Measurements from ENCODE around the gene NBL1.

DNA sequence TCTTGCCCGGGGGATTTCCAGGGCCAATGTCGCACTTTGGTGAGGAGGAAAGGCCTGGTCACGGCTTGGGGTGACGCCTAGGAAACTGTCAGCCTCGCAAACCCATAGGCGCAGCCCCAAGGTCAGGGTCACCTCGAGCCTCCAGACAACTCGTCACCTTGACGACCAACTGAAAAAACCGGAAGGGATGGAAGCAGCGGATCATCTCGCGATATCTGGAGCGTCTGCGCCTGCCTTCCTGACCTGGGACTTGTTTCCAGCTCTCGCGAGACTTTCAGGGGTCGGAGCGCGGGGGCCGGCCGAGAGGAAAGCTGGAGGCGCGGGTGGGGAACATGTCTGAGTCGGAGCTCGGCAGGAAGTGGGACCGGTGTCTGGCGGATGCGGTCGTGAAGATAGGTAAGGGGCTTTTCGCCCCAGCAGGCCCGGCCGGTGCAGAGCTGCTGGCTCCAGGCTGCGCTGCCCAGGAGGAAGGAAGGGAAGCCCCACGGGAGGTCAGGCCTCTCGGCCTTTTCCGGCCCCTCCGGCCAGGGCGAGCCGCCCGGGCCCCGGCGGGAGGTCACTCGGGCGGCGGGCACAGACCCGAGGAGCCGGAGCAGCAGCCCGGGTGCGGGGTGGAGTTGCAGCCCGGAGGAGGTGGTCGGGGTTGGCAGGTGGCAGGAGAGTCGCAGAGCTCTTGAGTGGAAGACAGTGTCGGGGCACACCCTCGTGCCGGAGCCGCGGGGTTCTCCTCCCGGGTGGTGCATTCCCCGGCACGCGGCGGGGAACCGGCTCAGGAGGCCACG lies 47.2 kb upstream of the NBL1 start:
- TF ChIP-seq EZH2 (IDR thresholded peaks at IDR 0.05; ENCODE audit: low read depth), result no peak
- TF ChIP-seq, protein P1, sequence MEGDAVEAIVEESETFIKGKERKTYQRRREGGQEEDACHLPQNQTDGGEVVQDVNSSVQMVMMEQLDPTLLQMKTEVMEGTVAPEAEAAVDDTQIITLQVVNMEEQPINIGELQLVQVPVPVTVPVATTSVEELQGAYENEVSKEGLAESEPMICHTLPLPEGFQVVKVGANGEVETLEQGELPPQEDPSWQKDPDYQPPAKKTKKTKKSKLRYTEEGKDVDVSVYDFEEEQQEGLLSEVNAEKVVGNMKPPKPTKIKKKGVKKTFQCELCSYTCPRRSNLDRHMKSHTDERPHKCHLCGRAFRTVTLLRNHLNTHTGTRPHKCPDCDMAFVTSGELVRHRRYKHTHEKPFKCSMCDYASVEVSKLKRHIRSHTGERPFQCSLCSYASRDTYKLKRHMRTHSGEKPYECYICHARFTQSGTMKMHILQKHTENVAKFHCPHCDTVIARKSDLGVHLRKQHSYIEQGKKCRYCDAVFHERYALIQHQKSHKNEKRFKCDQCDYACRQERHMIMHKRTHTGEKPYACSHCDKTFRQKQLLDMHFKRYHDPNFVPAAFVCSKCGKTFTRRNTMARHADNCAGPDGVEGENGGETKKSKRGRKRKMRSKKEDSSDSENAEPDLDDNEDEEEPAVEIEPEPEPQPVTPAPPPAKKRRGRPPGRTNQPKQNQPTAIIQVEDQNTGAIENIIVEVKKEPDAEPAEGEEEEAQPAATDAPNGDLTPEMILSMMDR (conservative IDR thresholded peaks at IDR 0.05), result no peak

All from PC-9 (cell line).